ENCODE results near the gene MAGI1. TPM values are rescaled to one million over a fixed set of nuclear protein-coding genes. Genes with fewer than 3 reads are reported as not detected.
A peak's percentile ranks its signal among the peaks of the same experiment; 100 is the strongest.

MAGI1 gene
- total and polyA plus RNA-seq, 2 donors (not counting 1 experiment from before 2014, with no cell fraction given), result 0.10 to 0.22 TPM

- Histone ChIP-seq H3K27me3 (replicated peaks in 1 of 4; ENCODE audit: control extremely low read depth in 1 of 4, control insufficient read depth in 3 of 4, insufficient read depth in 4 of 4, low read length in 3 of 4) (peaks cover 0 to 5% (median 2%) of the 10 kb centered on the region in 4 experiments), H4K20me1 (ENCODE audit: control insufficient read depth, insufficient read depth, low read length, poor library complexity, severe bottlenecking) (no peaks in the 10 kb centered on the region), H3K9ac (ENCODE audit: low read length) (no peak overlapping the region), H2AFZ (ENCODE audit: insufficient read depth, low read depth, low read length, poor library complexity, severe bottlenecking) (no peak overlapping the region), H3K4me2 (replicated peaks; ENCODE audit: low read depth, low read length, poor library complexity, severe bottlenecking) (no peak overlapping the region), H3K27ac (ENCODE audit: low read length in 2 of 2) (no peak overlapping the region), H3K4me3 (ENCODE audit: control extremely low read depth in 1 of 5, extremely low read depth in 1 of 5, insufficient read depth in 1 of 5, low read depth in 2 of 5, low read length in 4 of 5) (no peak overlapping the region), H3K4me1 (ENCODE audit: control insufficient read depth in 2 of 2, insufficient read depth in 2 of 2, low read length in 2 of 2) (no peaks in the 10 kb centered on the region), H3K36me3 (replicated peaks in 1 of 2; ENCODE audit: control extremely low read depth in 1 of 2, control insufficient read depth in 1 of 2, extremely low read depth in 1 of 2, insufficient read depth in 2 of 2, low read length in 1 of 2) (no peaks in the 10 kb centered on the region), H3K9me3 (ENCODE audit: control extremely low read depth in 1 of 3, control insufficient read depth in 2 of 3, insufficient read depth in 1 of 3, low read length in 2 of 3) (peaks cover 0 to 13% (median 0%) of the 10 kb centered on the region in 3 donors), H3K79me2 (ENCODE audit: control insufficient read depth, insufficient read depth, low read length) (no peaks in the 10 kb centered on the region)
- ChIA-PET CTCF (no interaction called here), POLR2A (no interaction called here)
- WGBS (ENCODE audit: insufficient coverage), result 17% methylated on average over 30 of the region's 34 CpGs
- Mint-ChIP-seq H3K27me3 (peaks cover 8% of the 10 kb centered on the region), H3K9me3 (ENCODE audit: insufficient read depth) (no peaks in the 10 kb centered on the region), H3K4me1 (no peaks in the 10 kb centered on the region), H3K4me3 (no peak overlapping the region), H3K27ac (no peak overlapping the region)
- intact Hi-C loops (cut with micrococcal nuclease), result no loop called here
- no peak for ATAC-seq (ENCODE audit: low read depth)
- TF ChIP-seq CTCF (IDR thresholded peaks at IDR 0.05) (no peak), EZH2 (IDR thresholded peaks at IDR 0.05; ENCODE audit: borderline replicate concordance, insufficient read depth, low read depth, low read length, poor library complexity, severe bottlenecking) (no peak)
- DNase-seq, result no peak
These were observed 441.3 kb downstream of the MAGI1 start for GRCh38 chr3:65597226-65597951.

- no peak overlapping the region for H3K9ac ChIP-seq (ENCODE audit: low read length)
- peaks cover 8% of the 10 kb centered on the region for H3K27me3 Mint-ChIP-seq
- no peaks in the 10 kb centered on the region for H4K20me1 ChIP-seq (ENCODE audit: control insufficient read depth, insufficient read depth, low read length, poor library complexity, severe bottlenecking)
- H3K4me2 ChIP-seq (replicated peaks; ENCODE audit: low read depth, low read length, poor library complexity, severe bottlenecking), result no peak overlapping the region
- H3K9me3 ChIP-seq (ENCODE audit: control extremely low read depth in 1 of 3, control insufficient read depth in 2 of 3, insufficient read depth in 1 of 3, low read length in 2 of 3), result peaks cover 0 to 13% (median 0%) of the 10 kb centered on the region in 3 donors
- no peaks in the 10 kb centered on the region for H3K79me2 ChIP-seq (ENCODE audit: control insufficient read depth, insufficient read depth, low read length)
- no peaks in the 10 kb centered on the region for H3K36me3 ChIP-seq (replicated peaks in 1 of 2; ENCODE audit: control extremely low read depth in 1 of 2, control insufficient read depth in 1 of 2, extremely low read depth in 1 of 2, insufficient read depth in 2 of 2, low read length in 1 of 2)
- ATAC-seq (ENCODE audit: low read depth), result no peak
- H2AFZ ChIP-seq (ENCODE audit: insufficient read depth, low read depth, low read length, poor library complexity, severe bottlenecking), result peak overlapping the region; percentile 15
- no peak overlapping the region for H3K4me3 Mint-ChIP-seq
- no peak overlapping the region for H3K27ac ChIP-seq (ENCODE audit: low read length in 2 of 2)
- no peak overlapping the region for H3K4me3 ChIP-seq (ENCODE audit: control extremely low read depth in 1 of 5, extremely low read depth in 1 of 5, insufficient read depth in 1 of 5, low read depth in 2 of 5, low read length in 4 of 5)
- 18% methylated on average over 13 of the region's 13 CpGs for WGBS (ENCODE audit: insufficient coverage)
- H3K4me1 ChIP-seq (ENCODE audit: control insufficient read depth in 2 of 2, insufficient read depth in 2 of 2, low read length in 2 of 2), result no peaks in the 10 kb centered on the region
- peaks cover 0 to 5% (median 2%) of the 10 kb centered on the region in 4 experiments for H3K27me3 ChIP-seq (replicated peaks in 1 of 4; ENCODE audit: control extremely low read depth in 1 of 4, control insufficient read depth in 3 of 4, insufficient read depth in 4 of 4, low read length in 3 of 4)
- H3K27ac Mint-ChIP-seq, result no peak overlapping the region
- intact Hi-C loops (cut with micrococcal nuclease), result no loop called here
- ChIA-PET CTCF (no interaction called here), POLR2A (no interaction called here)
- TF ChIP-seq EZH2 (IDR thresholded peaks at IDR 0.05; ENCODE audit: borderline replicate concordance, insufficient read depth, low read depth, low read length, poor library complexity, severe bottlenecking) (no peak), CTCF (IDR thresholded peaks at IDR 0.05) (no peak)
- no peak for DNase-seq
- H3K9me3 Mint-ChIP-seq (ENCODE audit: insufficient read depth), result no peaks in the 10 kb centered on the region
- no peaks in the 10 kb centered on the region for H3K4me1 Mint-ChIP-seq
These were observed 442.0 kb downstream of the MAGI1 start for GRCh38 chr3:65596571-65597225.
